ENCODE data around the gene ST8SIA3. TPM values are rescaled to one million over a fixed set of nuclear protein-coding genes. Genes with fewer than 3 reads are reported as not detected.
A peak's percentile ranks its signal among the peaks of the same experiment; 100 is the strongest.

ST8SIA3 gene
- total RNA-seq, 1 donor = not detected

- DNase-seq (ENCODE audit: low read depth) = no peak
- H3K4me3 ChIP-seq (ENCODE audit: low read depth, low read length) = no peak overlapping the region
- TF ChIP-seq, protein P1, sequence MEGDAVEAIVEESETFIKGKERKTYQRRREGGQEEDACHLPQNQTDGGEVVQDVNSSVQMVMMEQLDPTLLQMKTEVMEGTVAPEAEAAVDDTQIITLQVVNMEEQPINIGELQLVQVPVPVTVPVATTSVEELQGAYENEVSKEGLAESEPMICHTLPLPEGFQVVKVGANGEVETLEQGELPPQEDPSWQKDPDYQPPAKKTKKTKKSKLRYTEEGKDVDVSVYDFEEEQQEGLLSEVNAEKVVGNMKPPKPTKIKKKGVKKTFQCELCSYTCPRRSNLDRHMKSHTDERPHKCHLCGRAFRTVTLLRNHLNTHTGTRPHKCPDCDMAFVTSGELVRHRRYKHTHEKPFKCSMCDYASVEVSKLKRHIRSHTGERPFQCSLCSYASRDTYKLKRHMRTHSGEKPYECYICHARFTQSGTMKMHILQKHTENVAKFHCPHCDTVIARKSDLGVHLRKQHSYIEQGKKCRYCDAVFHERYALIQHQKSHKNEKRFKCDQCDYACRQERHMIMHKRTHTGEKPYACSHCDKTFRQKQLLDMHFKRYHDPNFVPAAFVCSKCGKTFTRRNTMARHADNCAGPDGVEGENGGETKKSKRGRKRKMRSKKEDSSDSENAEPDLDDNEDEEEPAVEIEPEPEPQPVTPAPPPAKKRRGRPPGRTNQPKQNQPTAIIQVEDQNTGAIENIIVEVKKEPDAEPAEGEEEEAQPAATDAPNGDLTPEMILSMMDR (IDR thresholded peaks at IDR 0.05; ENCODE audit: insufficient read depth, low read length) = no peak
Observed at GRCh38 chr18:57343833-57344232, 8.5 kb upstream of the ST8SIA3 start.

GRCh38 chr18:57346876-57347275 is 5.5 kb upstream of the ST8SIA3 start:
- DNase-seq (ENCODE audit: low read depth) = no peak
- no peak overlapping the region for H3K4me3 ChIP-seq (ENCODE audit: low read depth, low read length)
- TF ChIP-seq, protein P1 (IDR thresholded peaks at IDR 0.05; ENCODE audit: insufficient read depth, low read length) = no peak

DNA sequence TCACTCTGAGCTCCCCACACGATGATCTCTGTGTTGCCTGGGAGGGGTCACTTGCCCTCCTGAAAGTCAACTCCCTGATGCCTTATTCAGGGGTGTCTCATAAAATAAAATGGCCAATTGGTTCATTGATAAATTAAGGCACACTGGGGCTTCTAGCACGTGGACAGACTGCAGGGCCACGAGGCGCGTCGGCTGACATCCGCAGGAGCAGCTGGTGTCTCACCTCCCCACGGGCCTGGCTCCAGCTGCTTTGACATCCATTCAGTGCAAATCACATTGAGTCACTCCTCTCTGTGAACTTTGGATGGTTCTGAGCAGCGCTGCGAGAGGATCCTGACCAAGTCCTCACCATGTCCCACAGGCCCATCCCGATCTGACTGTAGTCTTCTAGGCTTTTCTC is 4.6 kb upstream of the ST8SIA3 start:
- DNase-seq (ENCODE audit: low read depth) = no peak
- TF ChIP-seq, protein P1 (IDR thresholded peaks at IDR 0.05; ENCODE audit: insufficient read depth, low read length) = no peak
- H3K4me3 ChIP-seq (ENCODE audit: low read depth, low read length) = no peak overlapping the region

DNA sequence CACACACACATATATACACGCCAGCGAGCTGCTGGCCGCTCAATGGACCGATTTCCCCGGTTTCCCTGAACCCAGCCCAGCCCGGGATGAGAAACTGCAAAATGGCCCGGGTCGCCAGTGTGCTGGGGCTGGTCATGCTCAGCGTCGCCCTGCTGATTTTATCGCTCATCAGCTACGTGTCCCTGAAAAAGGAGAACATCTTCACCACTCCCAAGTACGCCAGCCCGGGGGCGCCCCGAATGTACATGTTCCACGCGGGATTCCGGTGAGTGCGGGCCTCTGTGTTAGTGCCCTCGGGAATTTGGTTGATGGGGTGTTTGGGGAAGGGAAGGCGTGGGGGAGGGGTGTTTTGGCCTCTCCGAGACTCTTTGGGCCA is 392 bp downstream of the ST8SIA3 start:
- DNase-seq (ENCODE audit: low read depth) = no peak
- no peak overlapping the region for H3K4me3 ChIP-seq (ENCODE audit: low read depth, low read length)
- TF ChIP-seq, protein P1 (IDR thresholded peaks at IDR 0.05; ENCODE audit: insufficient read depth, low read length) = no peak

- DNase-seq (ENCODE audit: low read depth) = no peak
- TF ChIP-seq, protein P1 (IDR thresholded peaks at IDR 0.05; ENCODE audit: insufficient read depth, low read length) = no peak
- H3K4me3 ChIP-seq (ENCODE audit: low read depth, low read length) = no peak overlapping the region
Observed at GRCh38 chr18:57353137-57353939, 981 bp downstream of the ST8SIA3 start.

GRCh38 chr18:57353940-57354461 is 1.6 kb downstream of the ST8SIA3 start:
- DNase-seq (ENCODE audit: low read depth) = peak; percentile 29
- no peak overlapping the region for H3K4me3 ChIP-seq (ENCODE audit: low read depth, low read length)
- TF ChIP-seq, protein P1 (IDR thresholded peaks at IDR 0.05; ENCODE audit: insufficient read depth, low read length) = no peak
